Stimulated activated memory B cell treated with anti-CD40 and anti-IgM and Interleukin-4, amounts not matched to agents 10 μg/mL and 1 μg/mL and 100 μg/mL, for 72 hours (primary cell): ENCODE measurements around the gene ASB2.

Experiments used
- ATAC-seq: fragments of 150-1000 bp; cut with Tn5 transposase; 2 replicates; pipeline ENCODE4 v1.10.0; 2021
- H3K27ac Mint-ChIP-seq: one replicate; pipeline ENCODE4 v1.8.0; 2022; ENCODE audit warnings: mild to moderate bottlenecking, mixed read lengths
- H3K27me3 Mint-ChIP-seq: one replicate; pipeline ENCODE4 v1.8.0; 2022; ENCODE audit warnings: mixed read lengths
- H3K36me3 Mint-ChIP-seq: one replicate; pipeline ENCODE4 v1.8.0; 2022; ENCODE audit warnings: mixed read lengths
- H3K4me1 Mint-ChIP-seq: one replicate; pipeline ENCODE4 v1.8.0; 2022; ENCODE audit warnings: mixed read lengths
- H3K4me3 Mint-ChIP-seq: one replicate; pipeline ENCODE4 v1.8.0; 2022; ENCODE audit warnings: mild to moderate bottlenecking, moderate library complexity, mixed read lengths
- H3K9me3 Mint-ChIP-seq: one replicate; pipeline ENCODE4 v1.8.0; 2022; ENCODE audit warnings: mixed read lengths

The ASB2 gene

GRCh38 chr14:93977171-93977570, 801 bp upstream of the ASB2 start:
- H3K4me3 Mint-ChIP-seq = peak overlapping the region; percentile 58
- H3K27ac Mint-ChIP-seq = peak overlapping the region; percentile 91
- H3K27me3 Mint-ChIP-seq = peaks cover 60% of the 10 kb centered on the region
- peaks cover 6% of the 10 kb centered on the region for H3K9me3 Mint-ChIP-seq
- peaks cover 54% of the 10 kb centered on the region for H3K4me1 Mint-ChIP-seq
- ATAC-seq = no peak
- peaks cover 10% of the 10 kb centered on the region for H3K36me3 Mint-ChIP-seq

DNA sequence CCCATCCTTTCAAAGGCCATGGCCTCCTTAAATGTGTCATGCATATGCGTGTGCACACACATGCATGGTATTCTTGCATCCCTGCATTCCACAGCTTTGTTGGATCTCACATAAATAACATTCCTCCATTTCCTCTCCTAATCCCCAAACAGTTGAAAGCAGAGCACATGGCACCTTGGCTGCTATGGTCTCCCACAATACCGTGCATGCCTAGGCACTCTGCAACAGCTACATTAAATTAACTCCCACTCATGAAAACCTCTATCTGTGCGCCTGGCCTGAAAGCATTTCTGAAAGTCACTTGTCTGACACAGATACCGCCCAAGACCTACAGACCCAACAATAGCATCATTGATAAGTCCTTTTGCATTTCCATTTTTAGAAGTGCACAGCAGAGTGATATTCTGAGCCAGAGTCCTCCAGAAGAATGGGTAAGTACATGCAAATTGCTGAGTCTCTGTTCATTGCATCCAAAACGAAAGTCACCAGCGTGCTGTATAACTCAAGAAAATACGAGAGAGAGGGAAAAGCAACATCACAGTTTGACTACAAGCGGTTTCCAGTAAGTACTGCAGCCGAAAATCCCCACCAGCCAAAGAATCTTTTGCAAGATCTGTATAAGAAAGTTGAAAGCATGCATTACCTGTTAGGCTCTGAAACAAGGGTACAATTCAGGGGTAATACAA, 436 bp downstream of the ASB2 start:
- Mint-ChIP-seq H3K27me3 (peaks cover 47% of the 10 kb centered on the region), H3K4me3 (peak overlapping the region; percentile 36), H3K9me3 (peaks cover 6% of the 10 kb centered on the region), H3K4me1 (peaks cover 61% of the 10 kb centered on the region), H3K36me3 (peaks cover 10% of the 10 kb centered on the region), H3K27ac (peak overlapping the region; percentile 91)
- ATAC-seq = peak; percentile 64

DNA sequence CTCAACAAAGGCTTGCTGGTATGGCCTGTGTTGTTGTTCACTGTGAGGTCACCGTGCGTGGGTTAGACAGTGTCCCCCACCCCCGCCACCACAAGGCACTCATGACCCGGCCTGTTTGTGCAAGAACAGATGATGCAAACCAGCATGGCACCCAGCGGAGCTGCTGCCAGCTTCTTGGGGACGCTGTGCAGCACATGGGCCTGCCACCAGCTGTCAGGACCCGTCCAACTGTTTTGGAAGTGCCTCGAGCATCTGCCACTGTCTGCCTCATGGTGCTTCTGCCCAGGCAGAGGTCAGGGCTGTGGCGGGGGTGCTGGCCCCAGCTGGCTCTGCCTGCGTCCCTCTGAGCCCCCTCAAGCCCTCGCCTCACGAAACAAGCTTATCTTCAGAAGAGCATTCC, 1.5 kb downstream of the ASB2 start:
- no peak overlapping the region for H3K4me3 Mint-ChIP-seq
- peaks cover 6% of the 10 kb centered on the region for H3K9me3 Mint-ChIP-seq
- peaks cover 38% of the 10 kb centered on the region for H3K27me3 Mint-ChIP-seq
- H3K36me3 Mint-ChIP-seq = peaks cover 10% of the 10 kb centered on the region
- H3K27ac Mint-ChIP-seq = no peak overlapping the region
- peaks cover 62% of the 10 kb centered on the region for H3K4me1 Mint-ChIP-seq
- ATAC-seq = no peak

DNA sequence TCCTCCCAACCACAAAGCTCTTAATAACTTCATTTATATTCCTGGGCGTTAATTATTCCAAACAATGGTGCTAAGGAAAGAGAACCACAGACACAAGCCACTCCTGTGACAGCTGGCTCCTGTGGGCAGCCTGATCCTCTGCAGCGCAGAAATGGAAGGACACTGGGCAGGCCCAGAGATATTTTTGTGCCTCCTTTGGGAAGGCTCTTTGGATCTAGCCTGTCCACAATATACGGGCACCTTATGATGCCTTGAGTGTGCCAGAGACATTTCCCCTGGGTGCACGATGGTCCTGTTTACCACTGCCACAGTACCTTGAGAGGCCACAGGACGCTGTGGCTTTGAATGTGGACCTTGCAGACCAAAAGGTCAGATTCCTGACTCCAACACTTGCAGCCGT, 2.1 kb downstream of the ASB2 start:
- no peak overlapping the region for H3K4me3 Mint-ChIP-seq
- no peak for ATAC-seq
- H3K4me1 Mint-ChIP-seq = peaks cover 67% of the 10 kb centered on the region
- H3K36me3 Mint-ChIP-seq = peaks cover 10% of the 10 kb centered on the region
- peaks cover 6% of the 10 kb centered on the region for H3K9me3 Mint-ChIP-seq
- H3K27ac Mint-ChIP-seq = peak overlapping the region; percentile 46
- peaks cover 38% of the 10 kb centered on the region for H3K27me3 Mint-ChIP-seq

DNA sequence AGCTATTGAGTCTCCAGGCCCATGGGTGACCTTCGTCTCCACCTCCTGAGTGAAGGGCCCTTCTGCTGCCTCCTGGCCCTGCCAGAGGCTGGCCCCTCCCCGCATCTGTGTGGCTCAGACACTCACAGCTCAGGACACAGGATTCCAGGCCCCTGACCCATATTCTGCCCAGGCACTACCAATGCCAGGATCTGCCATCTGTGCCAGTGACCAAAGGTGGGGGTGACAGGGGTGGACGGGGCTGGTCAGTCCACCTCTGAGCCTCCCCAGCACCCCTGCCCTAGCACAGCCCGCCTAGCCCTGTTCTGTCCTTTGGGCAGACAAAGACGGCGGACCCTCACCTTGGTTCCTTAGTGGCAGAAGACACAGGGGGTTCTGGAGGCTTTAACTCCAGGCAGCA, 2.8 kb downstream of the ASB2 start:
- H3K4me1 Mint-ChIP-seq = peaks cover 68% of the 10 kb centered on the region
- ATAC-seq = no peak
- H3K9me3 Mint-ChIP-seq = peaks cover 6% of the 10 kb centered on the region
- peaks cover 10% of the 10 kb centered on the region for H3K36me3 Mint-ChIP-seq
- H3K4me3 Mint-ChIP-seq = no peak overlapping the region
- H3K27ac Mint-ChIP-seq = peak overlapping the region; percentile 46
- H3K27me3 Mint-ChIP-seq = peaks cover 38% of the 10 kb centered on the region

DNA sequence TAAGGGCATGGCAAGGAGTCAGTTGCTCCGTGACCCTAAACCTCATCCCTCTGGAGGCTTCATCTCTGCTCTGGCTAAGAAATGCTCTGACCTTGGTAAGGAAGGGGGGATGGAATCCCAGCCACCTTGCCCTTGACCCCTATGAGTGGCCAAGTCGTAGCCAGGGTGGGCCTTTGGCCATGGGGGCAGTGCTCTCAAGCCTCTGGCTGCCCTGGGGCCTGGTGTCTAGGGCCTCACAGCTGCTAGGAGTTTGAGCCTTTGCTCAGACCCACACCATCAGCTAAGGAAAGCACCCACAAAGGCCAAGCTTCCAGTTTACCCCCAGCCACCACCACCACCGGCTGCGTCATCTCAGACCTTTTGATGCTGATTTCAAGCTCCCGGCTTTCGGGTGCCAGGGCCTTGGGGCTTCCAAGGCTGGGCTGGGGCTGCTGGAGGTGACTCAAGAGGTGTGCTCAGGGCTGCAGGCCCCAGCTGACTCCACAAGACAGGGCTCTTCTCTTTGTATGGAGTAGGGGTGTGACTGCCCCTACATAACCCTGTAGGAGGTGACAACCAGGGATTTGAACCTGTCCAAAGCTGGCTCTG, 3.7 kb downstream of the ASB2 start:
- Mint-ChIP-seq H3K4me1 (peaks cover 73% of the 10 kb centered on the region), H3K27ac (peak overlapping the region; percentile 95)
- ATAC-seq = no peak

DNA sequence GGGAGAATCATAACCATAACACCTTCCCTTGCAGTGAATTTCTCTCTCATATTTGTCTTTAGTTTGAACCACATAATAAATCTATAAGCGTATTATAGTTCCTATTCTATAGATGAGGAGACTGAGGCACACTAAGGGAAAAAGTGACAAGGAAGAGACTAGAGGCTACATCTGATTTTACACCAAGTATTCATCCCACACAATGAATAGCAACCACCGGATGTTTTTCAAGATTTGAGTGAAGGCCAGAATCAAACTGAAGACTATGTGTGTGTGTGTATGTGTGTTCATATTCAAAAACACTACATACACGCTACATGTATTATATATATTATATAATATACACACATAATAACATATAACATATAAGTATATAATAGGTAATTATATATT, 4.7 kb downstream of the ASB2 start:
- Mint-ChIP-seq H3K27ac (peak overlapping the region; percentile 95), H3K9me3 (peaks cover 1% of the 10 kb centered on the region), H3K36me3 (peaks cover 7% of the 10 kb centered on the region), H3K4me3 (peak overlapping the region; percentile 82), H3K27me3 (peaks cover 31% of the 10 kb centered on the region), H3K4me1 (peaks cover 72% of the 10 kb centered on the region)
- no peak for ATAC-seq

More for the DNA sequence above, 3.7 kb downstream of the ASB2 start:
- Mint-ChIP-seq H3K4me3 (no peak overlapping the region), H3K27me3 (peaks cover 38% of the 10 kb centered on the region), H3K36me3 (peaks cover 10% of the 10 kb centered on the region), H3K9me3 (peaks cover 4% of the 10 kb centered on the region)

DNA sequence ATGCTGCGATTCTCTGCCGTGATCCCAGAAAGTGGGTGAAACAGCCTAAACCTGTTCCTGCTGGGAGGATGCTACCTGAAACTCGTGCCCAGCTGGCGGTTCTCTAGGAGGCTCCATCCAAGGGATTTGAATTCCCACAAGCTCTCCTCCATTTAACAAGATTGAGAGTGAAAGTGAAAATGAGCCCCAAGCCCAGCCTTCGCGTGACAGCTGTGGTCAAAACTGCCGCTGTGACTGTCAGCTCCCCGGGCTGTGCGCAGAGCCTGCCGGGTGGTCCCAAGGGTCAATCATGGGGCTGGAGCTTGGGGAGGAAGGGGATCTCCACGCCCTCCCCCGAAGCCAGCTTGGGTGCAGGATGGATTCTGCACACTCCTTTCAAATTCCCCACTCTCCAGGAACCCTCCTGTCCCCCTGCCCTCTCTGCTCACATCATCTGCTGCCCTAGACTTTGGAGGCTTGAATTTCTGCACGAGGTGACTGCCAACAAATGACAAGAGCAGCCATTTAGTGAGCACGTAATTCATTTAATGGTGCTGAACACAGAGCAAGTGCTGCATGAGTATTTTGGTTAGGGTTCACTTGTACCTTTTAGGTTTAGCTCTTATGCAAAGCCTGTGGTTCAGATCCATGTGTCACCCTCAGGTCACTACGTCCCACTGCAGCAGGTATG, 5.3 kb downstream of the ASB2 start:
- peaks cover 68% of the 10 kb centered on the region for H3K4me1 Mint-ChIP-seq

DNA sequence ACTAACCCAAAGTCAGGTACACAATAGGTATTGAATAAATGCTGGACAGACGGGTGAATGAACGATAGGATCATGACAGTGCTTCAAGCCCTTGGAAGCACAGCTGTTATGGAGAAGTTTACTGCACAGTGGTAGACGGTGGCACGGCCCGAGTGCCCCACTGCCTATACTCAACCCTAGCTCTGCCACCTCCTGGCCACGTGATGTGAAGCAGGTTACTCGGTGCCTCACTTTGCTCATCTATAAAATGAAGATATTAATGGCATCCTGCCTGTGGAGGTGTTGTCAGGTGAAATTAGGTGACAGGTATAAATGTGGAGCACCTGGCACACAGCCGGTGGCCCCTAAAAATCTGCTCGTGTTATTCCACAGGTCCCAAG, 5.8 kb downstream of the ASB2 start:
- H3K4me3 Mint-ChIP-seq = peak overlapping the region; percentile 82
- H3K27ac Mint-ChIP-seq = peak overlapping the region; percentile 95
- peak; percentile 70 for ATAC-seq
- H3K27me3 Mint-ChIP-seq = peaks cover 21% of the 10 kb centered on the region
- no peaks in the 10 kb centered on the region for H3K9me3 Mint-ChIP-seq
- H3K36me3 Mint-ChIP-seq = peaks cover under 1% of the 10 kb centered on the region
- peaks cover 68% of the 10 kb centered on the region for H3K4me1 Mint-ChIP-seq

More for the DNA sequence above, 5.3 kb downstream of the ASB2 start:
- Mint-ChIP-seq H3K27ac (peak overlapping the region; percentile 95), H3K27me3 (peaks cover 26% of the 10 kb centered on the region), H3K4me3 (peak overlapping the region; percentile 82), H3K36me3 (peaks cover 5% of the 10 kb centered on the region), H3K9me3 (no peaks in the 10 kb centered on the region)
- peak; percentile 78 for ATAC-seq

- Mint-ChIP-seq H3K4me1 (peaks cover 76% of the 10 kb centered on the region), H3K36me3 (no peaks in the 10 kb centered on the region), H3K27me3 (peaks cover 8% of the 10 kb centered on the region), H3K4me3 (peak overlapping the region; percentile 29), H3K27ac (peak overlapping the region; percentile 95), H3K9me3 (peaks cover 6% of the 10 kb centered on the region)
- ATAC-seq = no peak
Observed at GRCh38 chr14:93969082-93969828, 7.1 kb downstream of the ASB2 start.

DNA sequence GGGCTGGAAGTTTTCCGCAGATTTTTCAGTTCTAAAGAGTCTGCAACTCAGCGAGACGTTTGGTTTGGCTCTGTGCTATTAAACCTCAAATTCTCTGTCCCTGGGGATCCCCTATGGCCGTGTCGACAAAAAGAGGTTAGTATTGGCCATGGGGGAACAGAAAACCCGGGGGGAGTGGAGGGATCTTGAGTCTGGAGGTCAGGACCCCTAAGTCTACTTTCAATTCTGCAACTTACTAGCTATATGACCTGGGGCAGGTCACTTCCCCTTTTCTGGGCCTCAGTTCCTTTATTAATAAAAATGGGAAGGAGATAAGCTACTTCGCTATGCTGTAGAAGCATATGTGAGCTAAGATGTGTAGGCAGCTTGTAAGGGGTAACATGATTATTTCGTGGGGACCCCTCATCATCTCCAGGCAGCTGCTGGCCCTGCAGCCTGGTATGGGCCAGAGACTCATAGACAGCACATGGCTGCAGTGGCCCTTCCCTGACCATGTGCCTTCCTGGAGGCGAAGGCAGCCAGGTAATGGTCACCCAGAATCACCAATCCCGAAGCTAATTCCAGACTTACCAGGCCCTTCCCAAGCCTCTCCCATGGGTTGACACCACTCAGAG, 8.6 kb downstream of the ASB2 start:
- ATAC-seq = peak; percentile 79
- Mint-ChIP-seq H3K27me3 (no peaks in the 10 kb centered on the region), H3K4me1 (peaks cover 91% of the 10 kb centered on the region), H3K4me3 (peak overlapping the region; percentile 40), H3K9me3 (peaks cover 6% of the 10 kb centered on the region), H3K27ac (peak overlapping the region; percentile 95), H3K36me3 (no peaks in the 10 kb centered on the region)

DNA sequence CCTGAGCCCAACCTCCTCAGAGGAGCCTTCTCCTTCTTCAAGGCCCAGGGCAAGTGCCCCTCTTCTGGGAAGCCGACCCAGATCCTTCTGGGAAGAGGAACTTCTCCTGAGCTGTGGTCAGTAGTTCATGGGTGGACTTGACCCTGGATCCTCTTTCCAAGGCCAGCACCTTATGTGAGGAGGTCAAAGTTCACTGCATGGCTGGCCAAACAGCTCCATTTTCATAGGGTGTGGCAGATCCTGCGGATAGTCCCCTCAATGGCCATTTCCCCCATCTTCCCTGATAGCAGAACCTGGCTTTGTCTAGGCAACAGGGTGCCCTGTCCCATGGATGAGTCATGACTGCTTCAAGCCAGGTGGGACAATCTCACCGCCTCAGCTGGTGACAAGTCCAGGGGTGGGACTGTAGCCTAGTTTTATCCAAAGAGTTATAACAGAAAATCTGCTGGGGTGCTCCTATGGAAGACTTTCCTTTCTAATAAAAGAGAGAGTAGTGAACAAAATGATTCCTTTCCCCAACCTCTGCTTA, 10.4 kb downstream of the ASB2 start:
- H3K27me3 Mint-ChIP-seq = no peaks in the 10 kb centered on the region
- ATAC-seq = no peak
- H3K4me3 Mint-ChIP-seq = no peak overlapping the region
- peak overlapping the region; percentile 95 for H3K27ac Mint-ChIP-seq
- peaks cover 93% of the 10 kb centered on the region for H3K4me1 Mint-ChIP-seq
- no peaks in the 10 kb centered on the region for H3K36me3 Mint-ChIP-seq
- H3K9me3 Mint-ChIP-seq = peaks cover 6% of the 10 kb centered on the region

GRCh38 chr14:93965287-93965821, 11.0 kb downstream of the ASB2 start:
- H3K36me3 Mint-ChIP-seq = no peaks in the 10 kb centered on the region
- no peak for ATAC-seq
- peaks cover 92% of the 10 kb centered on the region for H3K4me1 Mint-ChIP-seq
- peak overlapping the region; percentile 95 for H3K27ac Mint-ChIP-seq
- peaks cover 6% of the 10 kb centered on the region for H3K9me3 Mint-ChIP-seq
- no peak overlapping the region for H3K4me3 Mint-ChIP-seq
- H3K27me3 Mint-ChIP-seq = no peaks in the 10 kb centered on the region

GRCh38 chr14:93964820-93965286, 11.5 kb downstream of the ASB2 start:
- Mint-ChIP-seq H3K36me3 (no peaks in the 10 kb centered on the region), H3K27me3 (no peaks in the 10 kb centered on the region), H3K9me3 (peaks cover 6% of the 10 kb centered on the region), H3K4me3 (no peak overlapping the region), H3K4me1 (peaks cover 92% of the 10 kb centered on the region), H3K27ac (peak overlapping the region; percentile 95)
- ATAC-seq = no peak
